ENCODE results near the gene CLEC4G.

The CLEC4G gene

GRCh38 chr19:7691497-7691896 lies 40.4 kb downstream of the CLEC4G start:
- DNase-seq, result no peak

GRCh38 chr19:7690779-7691258 lies 41.1 kb downstream of the CLEC4G start:
- DNase-seq, result no peak

- DNase-seq, result no peak
Observed at GRCh38 chr19:7689165-7689564, 42.7 kb downstream of the CLEC4G start.

GRCh38 chr19:7687177-7687576 lies 44.7 kb downstream of the CLEC4G start:
- DNase-seq, result no peak

GRCh38 chr19:7685546-7686445 lies 46.1 kb downstream of the CLEC4G start:
- no peak for DNase-seq

GRCh38 chr19:7682175-7682855 lies 49.6 kb downstream of the CLEC4G start:
- no peak for DNase-seq

GRCh38 chr19:7681340-7682174 lies 50.4 kb downstream of the CLEC4G start:
- peak; percentile 59 for DNase-seq

- peak; percentile 86 for DNase-seq
Observed at GRCh38 chr19:7680606-7681339, 51.1 kb downstream of the CLEC4G start, which contains the start of gene TRAPPC5. Gene TRAPPC5 (plus strand): TSS chr19:7680833. CDS start chr19:7682254, 1,421 bp downstream.

GRCh38 chr19:7679771-7680605 lies 51.9 kb downstream of the CLEC4G start:
- DNase-seq, result no peak

- peak; percentile 65 for DNase-seq
Observed at GRCh38 chr19:7678971-7679751, 52.7 kb downstream of the CLEC4G start.

Data from DMS53 (cell line).